GM04503 (cell line): Measurements from ENCODE around the gene CAP1.
A peak's percentile ranks its signal among the peaks of the same experiment; 100 is the strongest.
"Not testable (repeated sequence)": the region's sequence is repeated elsewhere in the genome, so short reads cannot be mapped to it uniquely, and the experiment has no call there.

ENCODE experiments used
- DNase-seq: peaks from one replicate; pipeline ENCODE4 v3.0.0-alpha.2; 2012; ENCODE audit warnings: low read depth

CAP1 gene, protein sequence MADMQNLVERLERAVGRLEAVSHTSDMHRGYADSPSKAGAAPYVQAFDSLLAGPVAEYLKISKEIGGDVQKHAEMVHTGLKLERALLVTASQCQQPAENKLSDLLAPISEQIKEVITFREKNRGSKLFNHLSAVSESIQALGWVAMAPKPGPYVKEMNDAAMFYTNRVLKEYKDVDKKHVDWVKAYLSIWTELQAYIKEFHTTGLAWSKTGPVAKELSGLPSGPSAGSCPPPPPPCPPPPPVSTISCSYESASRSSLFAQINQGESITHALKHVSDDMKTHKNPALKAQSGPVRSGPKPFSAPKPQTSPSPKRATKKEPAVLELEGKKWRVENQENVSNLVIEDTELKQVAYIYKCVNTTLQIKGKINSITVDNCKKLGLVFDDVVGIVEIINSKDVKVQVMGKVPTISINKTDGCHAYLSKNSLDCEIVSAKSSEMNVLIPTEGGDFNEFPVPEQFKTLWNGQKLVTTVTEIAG

DNA sequence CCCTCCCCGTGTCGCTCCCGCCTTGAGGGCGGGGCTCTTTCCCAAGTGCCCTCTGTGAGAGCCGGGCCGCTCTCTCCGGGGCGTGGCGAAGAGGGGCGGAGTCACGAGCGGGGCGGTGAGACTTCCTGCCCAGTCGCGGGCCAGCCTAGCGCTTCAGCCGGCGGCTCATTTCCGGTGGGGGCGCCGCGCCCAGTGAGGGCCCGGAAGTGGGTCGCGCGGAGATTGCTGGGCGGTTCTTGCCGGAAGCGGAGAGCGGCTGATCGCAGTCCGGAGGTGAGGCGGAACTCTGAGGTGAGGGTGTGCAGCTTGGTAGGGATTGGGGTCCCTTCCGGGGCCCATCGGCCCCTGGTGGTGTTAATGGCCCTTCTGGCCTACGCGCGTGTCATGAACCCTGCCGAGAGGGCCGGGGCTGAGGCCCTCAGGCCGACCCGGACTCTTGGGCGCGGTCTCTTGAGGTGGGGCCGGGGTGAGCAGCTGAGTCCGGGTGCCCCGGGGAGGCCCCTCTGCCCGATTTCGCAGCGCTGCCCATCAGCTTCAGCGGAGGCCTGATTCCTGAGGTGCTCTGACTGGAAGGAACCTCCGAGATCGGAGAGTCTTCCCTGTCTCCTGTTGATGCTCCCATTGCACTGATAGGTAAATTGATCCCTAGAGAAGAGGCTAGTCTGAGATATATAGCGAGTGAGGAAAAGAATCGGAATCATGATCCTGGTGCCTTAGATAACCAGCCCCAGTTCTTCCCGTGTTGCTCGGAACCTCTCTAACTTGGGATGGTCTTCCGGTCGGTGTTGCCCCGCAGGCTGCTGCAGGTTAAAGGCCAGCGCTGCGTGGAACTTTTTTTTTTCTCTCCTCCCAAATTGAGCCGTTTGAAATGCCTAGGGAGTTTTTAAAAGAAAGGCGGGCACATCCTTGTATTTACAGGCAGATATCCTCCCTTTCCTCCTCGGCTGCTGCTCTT lies at the start of gene CAP1:
CAP1 (plus strand) TSS at position 219 of the 955 bp plus-strand sequence. CDS start 18,618 bp downstream, outside the sequence.
- DNase-seq = peak; percentile 89

- DNase-seq = no peak
Measured at GRCh38 chr1:39992234-39992633, 48.3 kb upstream of the CAP1 start.

GRCh38 chr1:39992888-39993287 lies 47.6 kb upstream of the CAP1 start:
- DNase-seq = no peak

GRCh38 chr1:39995973-39996393 lies 44.5 kb upstream of the CAP1 start:
- DNase-seq = no peak

GRCh38 chr1:39996396-39997004 lies 44.0 kb upstream of the CAP1 start:
- no peak for DNase-seq

GRCh38 chr1:40001456-40001855 lies 39.1 kb upstream of the CAP1 start:
- DNase-seq = no peak

DNA sequence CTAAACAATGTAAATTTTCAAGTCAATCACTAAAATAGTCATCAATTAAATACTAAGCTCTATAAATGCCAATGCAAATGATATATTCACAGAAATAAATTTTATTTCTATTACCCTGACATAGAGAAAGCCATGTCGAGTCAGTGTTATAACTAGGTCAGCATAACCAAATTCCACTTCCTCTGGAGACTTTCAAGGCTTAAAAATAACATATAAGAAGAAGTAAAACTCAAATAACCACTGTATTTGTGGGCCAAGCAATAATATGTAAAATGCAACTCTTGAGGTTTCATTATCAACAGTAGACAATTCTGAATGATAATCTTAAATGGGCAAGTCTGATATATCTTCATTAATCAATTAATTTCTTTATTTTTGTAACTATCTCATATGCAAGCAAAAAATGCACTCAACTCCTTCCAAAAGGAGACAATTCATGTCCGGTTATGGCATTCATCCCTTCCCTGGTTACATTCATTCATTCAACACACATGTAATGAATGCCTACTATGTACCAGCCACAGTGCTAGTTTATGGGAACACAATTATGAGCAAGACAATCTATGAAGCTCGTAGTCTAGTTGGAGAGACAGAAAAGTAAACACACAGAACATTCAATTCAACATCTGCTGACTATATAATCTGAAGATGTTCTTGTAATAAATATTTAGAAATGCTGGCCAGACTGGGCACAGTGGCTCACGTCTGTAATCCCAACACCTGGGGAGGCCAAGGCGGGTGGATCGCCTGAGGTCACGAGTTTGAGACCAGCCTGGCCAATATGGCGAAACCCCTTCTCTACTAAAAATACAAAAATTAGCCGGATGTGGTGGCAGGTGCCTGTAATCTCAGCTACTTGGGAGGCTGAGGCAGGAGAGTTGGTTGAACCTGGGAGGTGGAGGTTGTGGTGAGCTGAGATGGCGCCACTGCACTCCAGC lies 37.1 kb upstream of the CAP1 start:
- DNase-seq = no peak

GRCh38 chr1:40004857-40005256 lies 35.7 kb upstream of the CAP1 start:
- DNase-seq = no peak

GRCh38 chr1:40007481-40008034 lies 33.0 kb upstream of the CAP1 start:
- not testable (repeated sequence) for DNase-seq

DNA sequence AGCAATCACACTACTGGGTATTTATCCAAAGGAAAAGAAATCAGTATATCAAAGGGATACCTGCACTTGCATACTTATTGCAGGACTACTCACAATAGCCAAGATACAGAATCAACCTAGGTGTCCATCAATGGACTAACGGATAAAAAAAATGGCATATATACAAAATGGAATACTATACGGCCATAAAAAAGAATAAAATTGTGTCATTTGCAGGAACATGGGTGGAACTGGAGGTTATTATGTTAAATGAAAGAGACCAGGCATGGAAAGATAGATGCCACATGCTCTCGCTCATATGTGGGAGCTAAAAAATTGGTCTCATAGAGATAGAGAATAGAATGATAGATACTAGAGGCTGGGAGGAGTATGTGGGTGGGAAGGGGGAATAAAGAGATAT lies 29.3 kb upstream of the CAP1 start:
- DNase-seq = no peak

- no peak for DNase-seq
Measured at GRCh38 chr1:40014253-40014706, 26.2 kb upstream of the CAP1 start.

DNA sequence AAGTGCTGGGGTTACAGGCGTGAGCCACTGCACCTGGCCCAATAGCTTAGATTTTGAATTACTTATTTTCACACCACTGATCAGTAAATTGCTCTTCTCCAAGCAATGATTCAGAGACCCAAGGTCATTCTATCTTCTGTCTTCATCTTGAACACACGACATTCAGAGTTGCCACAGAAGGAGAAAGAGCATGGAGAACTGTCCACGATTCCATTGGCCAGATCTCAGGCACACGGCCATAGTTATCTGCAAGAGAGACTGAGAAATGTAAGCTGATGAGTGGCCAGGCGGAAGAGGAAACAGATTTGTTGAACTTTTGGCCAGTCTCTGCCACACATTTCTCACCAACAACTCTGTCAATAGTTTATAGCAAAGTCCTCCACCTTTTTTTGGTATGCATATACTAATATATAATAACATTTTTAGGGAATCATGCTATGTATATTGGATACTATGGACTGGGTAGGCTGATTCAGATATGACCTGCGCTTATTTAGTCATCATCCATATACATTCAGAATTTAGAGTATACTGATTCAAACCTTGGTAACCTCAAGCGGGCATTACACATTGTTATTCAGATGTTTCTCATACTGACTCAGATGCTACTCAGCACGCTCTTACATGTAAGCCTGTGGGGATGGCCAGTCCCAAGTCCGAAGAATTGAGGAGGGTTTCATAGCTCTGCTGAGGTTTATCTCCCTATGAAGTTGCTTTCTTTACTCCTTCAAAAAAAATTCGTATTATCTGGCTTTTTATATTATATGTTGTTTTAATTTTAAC lies 25.5 kb upstream of the CAP1 start:
- DNase-seq = peak; percentile 55

DNA sequence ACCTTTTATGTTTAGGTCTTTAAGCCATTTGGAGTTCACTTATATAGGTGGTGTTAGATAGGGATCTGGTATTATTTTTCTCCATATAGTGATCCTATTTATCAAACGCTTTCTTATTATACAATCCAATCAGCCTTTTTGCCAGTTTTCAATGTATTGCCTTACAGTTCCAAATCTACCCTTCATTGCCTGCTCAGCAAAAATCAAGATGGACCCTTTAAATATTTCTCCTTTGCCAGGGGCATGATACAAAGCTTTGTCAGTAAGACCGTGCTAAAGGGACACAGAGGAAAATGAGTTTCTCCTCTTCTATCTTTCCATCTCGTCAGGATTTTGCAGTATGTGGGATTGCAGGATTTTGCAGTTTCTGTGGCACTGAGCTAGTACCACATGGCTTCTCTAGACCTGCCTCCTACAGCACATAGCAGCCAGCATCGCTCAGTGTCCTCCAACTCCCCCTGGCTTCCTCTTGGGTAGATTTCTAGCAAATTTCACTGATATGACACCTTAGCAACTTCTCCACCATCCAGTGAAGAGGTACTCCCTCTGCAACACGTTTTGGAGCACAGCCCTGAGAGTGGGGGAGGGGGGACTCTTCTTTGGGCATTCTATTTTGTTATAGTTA lies 22.5 kb upstream of the CAP1 start:
- no peak for DNase-seq

- no peak for DNase-seq
Measured at GRCh38 chr1:40020447-40021085, 20.0 kb upstream of the CAP1 start.

DNA sequence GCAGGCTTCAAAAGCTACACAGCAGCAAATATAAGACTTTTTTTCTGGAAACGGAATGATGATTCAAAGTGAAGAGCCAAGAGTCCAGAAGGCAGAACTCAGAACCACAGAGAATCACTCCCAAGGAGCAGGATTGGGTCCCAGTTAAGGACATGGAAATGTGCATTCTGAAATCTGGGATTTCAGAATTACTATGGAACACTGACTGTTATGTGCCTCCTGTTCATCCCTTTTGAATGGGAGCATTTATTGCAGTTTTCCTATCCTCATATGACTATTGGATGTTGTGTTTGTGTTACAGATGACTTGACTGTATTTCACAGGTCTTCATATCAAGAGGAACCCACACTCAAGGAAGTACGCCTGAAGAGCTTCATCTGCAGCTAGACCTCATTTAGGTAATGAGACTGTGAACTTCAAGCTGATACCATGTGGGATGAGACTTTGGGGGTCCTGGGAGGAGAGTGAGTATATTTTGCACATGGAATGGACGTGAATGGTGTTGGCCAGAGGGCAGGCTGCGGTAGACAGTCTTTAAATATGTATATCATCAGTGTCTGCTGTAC lies 17.1 kb upstream of the CAP1 start:
- DNase-seq = no peak

- no peak for DNase-seq
Measured at GRCh38 chr1:40024671-40025070, 15.9 kb upstream of the CAP1 start.

- no peak for DNase-seq
Measured at GRCh38 chr1:40027647-40028046, 12.9 kb upstream of the CAP1 start.

DNA sequence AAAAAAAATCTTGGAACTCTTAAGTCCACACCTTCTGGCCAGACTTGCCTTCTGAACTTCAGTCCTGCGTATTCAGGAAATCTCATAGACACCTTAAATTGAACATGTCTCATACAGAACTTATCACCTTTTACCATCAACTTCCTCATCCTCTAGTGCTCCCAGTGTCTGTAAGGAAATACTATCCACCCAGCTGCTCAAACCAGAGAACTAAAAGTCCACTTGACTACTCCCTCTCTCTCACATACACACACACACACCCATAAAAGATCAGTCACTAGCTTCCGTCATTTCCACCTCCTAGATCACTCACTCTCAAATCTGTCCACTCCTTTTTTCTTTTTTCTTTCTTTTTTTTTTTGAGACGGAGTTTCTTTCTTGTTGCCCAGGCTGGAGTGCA lies 10.9 kb upstream of the CAP1 start:
- DNase-seq = no peak
